GM12864 (cell line): Measurements from ENCODE around the gene AMER2.

Experiments used
- DNase-seq: peaks from one replicate; pipeline ENCODE4 v3.0.0-alpha.2; 2011; ENCODE audit warnings: low read depth
- H3K4me3 ChIP-seq: 2 replicates; pipeline ENCODE4 v1.5.1; 2011; ENCODE audit warnings: mild to moderate bottlenecking, low read depth, low read length, control low read depth
- TF ChIP-seq, protein P1 (sequence below): IDR thresholded peaks from 2 replicates; pipeline ENCODE4 v1.5.1; 2011; ENCODE audit warnings: low read depth, mild to moderate bottlenecking, moderate library complexity, low read length, control low read depth, inconsistent platforms; ENCODE audit errors: missing control alignments

The AMER2 gene

DNA sequence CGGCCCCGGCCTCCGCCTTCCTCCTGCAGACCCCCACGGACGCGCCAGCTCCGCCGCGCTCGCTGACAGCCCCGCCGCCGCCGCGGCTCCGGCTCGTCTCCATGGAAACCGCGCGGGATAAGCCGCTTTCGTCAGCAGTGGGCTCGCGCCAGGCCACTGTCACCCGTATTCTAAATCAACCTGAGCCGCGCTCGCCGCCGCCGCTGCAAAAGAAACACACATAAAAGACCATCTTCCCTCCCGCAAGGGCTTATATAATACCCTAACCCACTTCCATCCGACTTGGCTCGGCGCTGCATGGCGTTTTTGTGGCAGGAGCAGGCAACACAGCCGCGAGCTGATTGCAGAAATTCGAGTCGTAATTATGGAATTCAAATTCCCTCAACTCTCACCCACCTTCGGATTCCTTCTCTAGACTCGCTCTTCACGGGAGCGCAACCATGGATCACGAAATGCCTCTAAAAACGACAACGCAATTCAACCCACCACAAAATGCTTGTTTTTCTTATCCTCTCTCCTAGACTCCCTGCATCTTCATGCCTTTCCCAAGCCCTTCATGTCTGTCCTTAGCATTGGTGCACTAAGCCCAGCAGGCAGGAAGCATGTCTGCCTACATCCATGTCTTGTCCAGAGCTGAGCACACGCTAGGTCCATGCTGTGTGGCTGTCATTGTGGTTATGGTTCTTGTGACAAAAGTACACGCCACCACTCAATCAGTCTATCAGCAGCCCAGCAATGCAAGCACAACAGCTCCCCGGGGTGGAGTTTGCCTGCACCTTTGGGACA, at the start of gene AMER2:
TSS of gene AMER2 (minus strand) at position 772 of the 786 bp plus-strand sequence. CDS start at position 103, 669 bp downstream.
- TF ChIP-seq, protein P1, sequence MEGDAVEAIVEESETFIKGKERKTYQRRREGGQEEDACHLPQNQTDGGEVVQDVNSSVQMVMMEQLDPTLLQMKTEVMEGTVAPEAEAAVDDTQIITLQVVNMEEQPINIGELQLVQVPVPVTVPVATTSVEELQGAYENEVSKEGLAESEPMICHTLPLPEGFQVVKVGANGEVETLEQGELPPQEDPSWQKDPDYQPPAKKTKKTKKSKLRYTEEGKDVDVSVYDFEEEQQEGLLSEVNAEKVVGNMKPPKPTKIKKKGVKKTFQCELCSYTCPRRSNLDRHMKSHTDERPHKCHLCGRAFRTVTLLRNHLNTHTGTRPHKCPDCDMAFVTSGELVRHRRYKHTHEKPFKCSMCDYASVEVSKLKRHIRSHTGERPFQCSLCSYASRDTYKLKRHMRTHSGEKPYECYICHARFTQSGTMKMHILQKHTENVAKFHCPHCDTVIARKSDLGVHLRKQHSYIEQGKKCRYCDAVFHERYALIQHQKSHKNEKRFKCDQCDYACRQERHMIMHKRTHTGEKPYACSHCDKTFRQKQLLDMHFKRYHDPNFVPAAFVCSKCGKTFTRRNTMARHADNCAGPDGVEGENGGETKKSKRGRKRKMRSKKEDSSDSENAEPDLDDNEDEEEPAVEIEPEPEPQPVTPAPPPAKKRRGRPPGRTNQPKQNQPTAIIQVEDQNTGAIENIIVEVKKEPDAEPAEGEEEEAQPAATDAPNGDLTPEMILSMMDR: no peak
- DNase-seq: no peak
- H3K4me3 ChIP-seq: peak within 1 kb of the TSS; percentile 55

- TF ChIP-seq, protein P1: no peak
- no peak for DNase-seq
- H3K4me3 ChIP-seq: no peak overlapping the region
Observed at GRCh38 chr13:25218019-25218418, 45.9 kb upstream of the AMER2 start.

DNA sequence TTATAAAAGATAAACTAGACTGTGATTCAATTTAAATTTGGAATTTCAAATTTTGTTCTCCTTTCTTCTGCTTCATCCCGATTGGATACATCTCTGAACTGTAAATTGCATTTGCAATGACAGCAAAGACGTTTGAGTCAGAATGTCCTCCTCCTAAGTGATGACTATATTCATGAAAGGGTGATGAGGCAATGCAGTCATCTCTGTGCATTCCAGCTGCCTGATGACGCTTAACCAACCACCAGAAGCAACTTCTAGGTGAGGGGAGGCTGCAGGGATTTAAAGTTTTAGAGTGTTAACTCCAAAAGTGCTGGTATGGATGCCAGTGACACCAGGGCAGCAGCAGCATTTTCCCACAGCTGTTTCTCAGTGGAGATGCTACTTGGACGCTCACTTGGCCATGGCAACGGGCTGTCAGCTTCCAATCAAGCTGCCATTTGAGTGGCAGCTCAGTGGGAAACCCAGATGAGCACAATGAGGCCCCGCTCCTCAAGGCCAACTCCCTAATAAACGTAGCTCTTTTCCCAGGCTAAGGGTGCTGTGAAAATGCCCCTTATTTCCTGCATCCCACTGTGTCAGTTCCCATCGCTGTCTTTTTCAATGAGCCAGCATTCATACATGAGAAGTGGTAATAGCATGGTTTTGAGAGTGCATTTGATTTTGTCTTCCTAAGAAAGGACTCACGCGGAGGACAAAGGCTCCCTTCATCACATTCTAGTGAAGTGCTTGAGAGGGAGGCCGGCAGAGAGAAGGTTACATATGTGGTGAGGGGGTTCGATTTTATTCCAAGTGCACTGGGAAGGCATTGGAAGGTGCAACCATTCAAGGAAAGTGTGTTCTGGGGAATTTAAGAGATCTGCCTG, 45.2 kb upstream of the AMER2 start:
- TF ChIP-seq, protein P1: no peak
- H3K4me3 ChIP-seq: no peak overlapping the region
- DNase-seq: no peak

- H3K4me3 ChIP-seq: no peak overlapping the region
- TF ChIP-seq, protein P1: no peak
- no peak for DNase-seq
Observed at GRCh38 chr13:25215253-25215575, 43.1 kb upstream of the AMER2 start.

- TF ChIP-seq, protein P1: no peak
- H3K4me3 ChIP-seq: no peak overlapping the region
- no peak for DNase-seq
Observed at GRCh38 chr13:25214491-25215252, 42.6 kb upstream of the AMER2 start.

GRCh38 chr13:25213715-25214114, 41.6 kb upstream of the AMER2 start:
- no peak for DNase-seq
- no peak overlapping the region for H3K4me3 ChIP-seq
- TF ChIP-seq, protein P1: no peak
